Activated CD4-positive, alpha-beta T cell treated with anti-CD3 and anti-CD28 coated beads for 48 hours (primary cell): ENCODE measurements around the gene RPP38.

Source experiments
- DNase-seq: peaks from one replicate; pipeline ENCODE4 v3.0.0-alpha.2; 2020

RPP38 gene

GRCh38 chr10:15113766-15114165 is 16.6 kb downstream of the RPP38 start:
- DNase-seq: no peak

- no peak for DNase-seq
Observed at GRCh38 chr10:15116225-15116624, 19.1 kb downstream of the RPP38 start.

DNA sequence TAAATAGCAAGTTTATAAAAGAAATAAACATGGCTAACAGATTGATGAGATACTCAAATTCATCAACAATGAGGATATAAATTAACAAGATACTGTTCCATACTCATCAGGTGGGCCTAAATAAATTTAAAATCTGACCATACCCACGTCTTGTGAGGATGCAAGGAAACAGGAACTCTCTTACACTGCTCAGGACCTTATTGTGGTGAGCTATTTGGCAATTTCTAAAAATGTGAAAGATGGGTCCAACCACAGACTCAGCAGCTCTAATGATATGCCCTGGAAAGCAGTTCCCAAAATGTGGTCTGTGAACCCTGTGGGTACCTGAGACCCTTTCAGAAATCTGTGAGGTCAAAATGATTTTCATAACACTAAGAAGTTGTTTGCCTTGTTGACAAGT is 21.5 kb downstream of the RPP38 start:
- DNase-seq: no peak

DNA sequence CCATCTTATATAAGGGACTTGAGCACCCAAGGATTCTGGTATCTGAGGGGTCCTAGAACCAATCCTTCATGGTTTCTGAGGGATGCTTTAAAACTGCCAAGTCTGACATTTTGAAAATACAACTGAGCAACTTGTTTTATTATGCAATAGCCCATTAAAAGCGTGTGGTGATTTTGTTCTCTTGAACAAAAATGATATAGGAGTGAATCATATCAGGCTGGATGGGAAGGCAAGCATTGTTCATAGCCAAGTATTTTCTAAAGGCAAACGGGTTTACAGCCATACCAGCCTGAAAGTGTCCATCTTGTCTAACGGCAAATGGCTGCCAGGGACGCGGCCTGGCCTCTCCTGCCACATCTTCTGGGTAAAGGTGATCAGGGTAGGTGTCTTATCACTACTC is 23.4 kb downstream of the RPP38 start:
- DNase-seq: no peak

DNA sequence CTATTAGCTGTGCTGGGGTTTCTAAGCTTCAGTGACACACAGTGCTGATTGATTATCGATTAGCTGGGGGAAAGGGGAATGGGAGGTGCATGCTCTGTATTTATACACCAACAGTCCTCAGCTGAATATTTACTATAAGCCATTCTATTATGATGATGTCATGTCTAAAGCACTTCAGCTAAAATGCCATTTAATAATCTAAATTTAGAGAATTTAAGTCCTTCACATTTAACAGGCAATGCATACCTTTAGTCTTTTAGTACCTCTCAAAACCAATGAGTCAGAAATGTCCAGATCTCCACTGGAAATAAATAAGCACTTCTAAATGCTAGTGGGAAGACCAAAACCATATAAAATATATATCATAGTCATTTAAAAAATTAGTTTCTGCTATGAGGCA is 24.6 kb downstream of the RPP38 start:
- DNase-seq: no peak

GRCh38 chr10:15122477-15123030 is 25.4 kb downstream of the RPP38 start:
- no peak for DNase-seq

DNA sequence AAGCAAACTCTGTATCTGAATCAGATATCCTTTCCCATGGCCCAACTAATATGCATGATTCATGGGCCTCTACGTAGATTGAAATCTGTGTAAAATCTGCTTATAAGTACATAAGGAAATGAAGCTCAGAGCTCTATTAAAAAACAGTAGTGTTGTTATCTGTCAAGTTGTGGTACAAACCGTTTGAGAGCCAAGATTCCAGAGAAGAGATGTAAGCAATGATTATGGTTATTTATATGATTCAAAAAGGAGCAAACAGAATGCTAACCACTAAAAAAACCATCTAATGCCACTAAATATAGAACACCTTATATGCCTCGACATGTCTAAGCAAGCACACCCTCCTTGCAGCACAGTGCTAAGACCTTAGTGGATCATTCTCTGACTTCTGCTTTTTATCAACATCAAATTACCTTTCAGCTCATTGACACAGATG is 26.6 kb downstream of the RPP38 start:
- no peak for DNase-seq

GRCh38 chr10:15124190-15124589 is 27.0 kb downstream of the RPP38 start:
- DNase-seq: no peak

- DNase-seq: no peak
Observed at GRCh38 chr10:15124908-15125307, 27.8 kb downstream of the RPP38 start.

DNA sequence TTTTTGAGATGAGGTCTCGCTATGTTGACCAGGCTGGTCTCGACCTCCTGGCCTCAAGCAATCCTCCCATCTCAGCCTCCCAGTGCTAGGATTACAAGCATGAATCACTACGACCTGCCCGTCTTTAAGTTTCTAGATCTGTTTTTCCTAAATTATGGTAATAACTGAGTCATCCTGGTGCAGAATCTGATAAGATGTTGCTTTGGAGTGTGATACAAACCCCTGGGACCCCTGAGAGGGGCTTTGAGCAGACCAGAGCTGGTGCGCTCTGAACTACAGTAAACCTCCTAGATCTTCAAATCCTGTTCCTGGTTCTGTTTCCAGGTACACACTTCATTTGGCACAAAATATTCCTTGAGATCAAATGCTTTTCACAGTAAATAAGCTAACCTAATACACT is 34.2 kb downstream of the RPP38 start:
- DNase-seq: no peak

GRCh38 chr10:15136129-15137035 is 39.2 kb downstream of the RPP38 start:
- DNase-seq: no peak

- DNase-seq: no peak
Observed at GRCh38 chr10:15137036-15137359, 39.8 kb downstream of the RPP38 start.

DNA sequence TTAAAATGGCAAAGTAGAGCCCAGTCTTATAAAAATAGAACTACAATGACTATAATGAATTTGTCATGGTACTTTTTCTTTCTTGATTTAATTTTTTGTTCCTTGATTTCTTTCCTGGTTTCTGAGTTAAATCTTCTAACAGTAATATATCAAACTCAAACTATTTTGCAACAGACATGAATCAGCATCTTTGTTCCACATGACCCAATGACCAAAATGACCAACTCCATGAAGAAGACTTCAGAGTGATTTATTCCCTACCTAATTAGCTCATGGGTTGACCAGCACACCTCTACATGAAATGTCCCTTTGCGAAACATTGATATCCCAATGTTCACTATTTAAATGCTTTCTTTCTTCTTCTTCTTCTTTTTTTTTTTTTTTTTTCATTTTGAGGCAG is 40.5 kb downstream of the RPP38 start:
- DNase-seq: no peak

GRCh38 chr10:15140698-15141097 is 43.5 kb downstream of the RPP38 start:
- no peak for DNase-seq

DNA sequence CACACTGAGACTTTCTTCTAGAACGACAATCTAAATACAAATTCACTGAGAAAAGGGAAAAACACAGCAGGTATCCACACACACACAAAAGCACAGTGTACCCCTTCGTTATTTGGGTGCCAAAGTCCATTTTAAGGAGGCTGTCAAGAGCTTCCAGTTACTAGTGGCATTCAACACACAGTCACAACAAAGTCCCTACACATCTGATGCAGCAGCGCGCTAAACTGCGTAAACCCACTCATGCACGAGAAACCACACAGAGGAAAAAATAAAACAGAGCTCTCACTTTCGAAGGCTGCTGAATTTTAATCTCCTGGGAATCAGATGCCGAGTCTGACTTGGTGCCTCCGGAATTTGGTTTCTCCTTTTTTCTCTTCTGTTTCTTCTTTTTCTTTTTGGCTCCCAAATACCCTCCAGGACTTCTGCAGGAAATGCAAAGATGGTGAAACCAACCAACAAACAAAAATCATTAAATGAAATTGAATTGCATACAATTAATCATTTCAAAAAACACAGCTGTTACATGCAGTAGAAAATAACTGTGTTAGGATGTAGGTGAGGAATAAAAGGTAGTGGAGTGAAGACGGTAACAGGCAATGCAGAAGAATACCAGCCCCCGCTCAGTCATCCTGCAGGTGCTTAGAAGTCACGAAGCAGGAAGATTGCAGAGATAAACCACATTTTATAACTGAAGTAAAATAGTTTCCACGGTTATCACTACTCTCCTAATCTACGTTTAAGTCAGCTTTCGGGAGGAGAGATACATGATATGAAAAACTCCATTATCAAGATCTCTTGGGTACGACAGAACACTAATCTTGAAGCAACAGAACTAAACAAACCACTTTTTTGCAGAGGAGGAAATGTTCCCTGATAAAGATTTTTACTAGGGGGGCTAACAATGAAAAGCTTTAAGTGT is 44.2 kb downstream of the RPP38 start:
- peak; percentile 60 for DNase-seq

DNA sequence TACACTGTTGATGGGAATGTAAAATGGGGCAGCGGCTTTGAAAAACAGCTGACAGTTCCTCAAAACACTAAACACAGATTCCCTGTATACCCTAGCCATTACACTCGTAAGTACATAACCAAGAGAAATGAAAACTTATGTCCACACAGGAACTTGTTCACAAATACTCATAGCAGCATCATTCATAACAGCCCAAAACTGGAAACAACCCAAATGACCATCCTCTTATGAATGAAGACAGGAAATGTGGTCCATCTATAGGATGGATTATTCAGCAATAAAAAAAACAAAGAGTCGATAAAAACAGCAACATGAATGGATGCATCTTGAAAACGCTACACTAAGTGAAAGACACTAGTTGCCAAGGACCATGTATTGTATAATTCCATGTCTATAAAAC is 47.6 kb downstream of the RPP38 start:
- DNase-seq: no peak

DNA sequence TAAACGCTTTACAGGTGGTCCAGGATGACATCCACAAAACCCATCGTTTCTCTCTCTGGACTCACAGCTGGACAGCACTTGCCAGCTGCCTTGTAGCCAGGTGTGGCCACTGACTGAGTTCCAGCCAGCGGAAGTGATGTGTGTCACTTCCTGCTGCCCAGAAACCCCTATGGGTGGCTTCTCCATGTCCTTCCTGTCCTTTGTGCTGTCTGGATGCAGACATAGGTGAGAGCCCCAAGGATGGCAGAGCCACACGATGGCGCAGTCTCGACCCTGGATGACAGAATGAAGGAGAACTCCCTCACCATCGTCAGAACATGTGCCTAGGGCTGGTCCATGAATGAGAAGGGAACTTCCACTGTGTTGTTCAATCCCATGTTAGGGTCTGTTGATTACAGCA is 49.2 kb downstream of the RPP38 start:
- DNase-seq: no peak

DNA sequence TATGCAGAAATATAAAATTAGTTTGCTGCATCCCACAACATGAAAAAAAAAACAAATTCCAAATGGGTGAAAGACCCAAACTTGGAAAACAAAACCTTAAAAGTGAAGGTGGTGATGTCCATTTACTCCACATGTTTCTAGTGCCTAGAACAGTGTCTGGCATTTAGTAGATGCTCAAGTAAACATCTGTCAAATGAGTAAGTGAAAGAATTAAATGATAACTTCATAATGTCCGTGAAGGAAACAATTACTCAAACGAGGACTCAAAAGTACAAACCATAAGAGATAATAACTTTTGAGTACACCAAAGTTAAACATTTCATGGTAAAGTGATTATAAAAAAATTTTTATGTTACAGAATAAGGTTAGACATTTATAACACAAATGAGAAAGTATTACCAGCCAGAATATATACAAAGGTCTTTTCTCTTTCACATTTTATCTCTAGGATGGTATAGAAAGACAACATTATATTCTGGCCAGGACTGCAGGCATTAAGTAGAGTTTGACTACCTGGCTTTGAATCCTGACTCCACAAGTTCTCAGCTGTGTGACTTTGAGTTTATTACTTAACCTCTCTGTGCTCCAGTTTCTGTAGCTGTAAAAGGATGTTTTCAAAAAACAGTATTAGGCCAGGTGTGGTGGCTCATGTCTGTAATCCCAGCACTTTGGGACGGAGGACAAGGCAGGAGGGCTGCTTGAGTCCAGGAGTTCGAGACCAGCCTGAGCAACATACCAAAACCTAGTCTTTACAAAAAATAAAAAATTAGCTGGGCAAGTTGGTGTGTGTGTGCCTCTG is 50.6 kb downstream of the RPP38 start:
- no peak for DNase-seq

DNA sequence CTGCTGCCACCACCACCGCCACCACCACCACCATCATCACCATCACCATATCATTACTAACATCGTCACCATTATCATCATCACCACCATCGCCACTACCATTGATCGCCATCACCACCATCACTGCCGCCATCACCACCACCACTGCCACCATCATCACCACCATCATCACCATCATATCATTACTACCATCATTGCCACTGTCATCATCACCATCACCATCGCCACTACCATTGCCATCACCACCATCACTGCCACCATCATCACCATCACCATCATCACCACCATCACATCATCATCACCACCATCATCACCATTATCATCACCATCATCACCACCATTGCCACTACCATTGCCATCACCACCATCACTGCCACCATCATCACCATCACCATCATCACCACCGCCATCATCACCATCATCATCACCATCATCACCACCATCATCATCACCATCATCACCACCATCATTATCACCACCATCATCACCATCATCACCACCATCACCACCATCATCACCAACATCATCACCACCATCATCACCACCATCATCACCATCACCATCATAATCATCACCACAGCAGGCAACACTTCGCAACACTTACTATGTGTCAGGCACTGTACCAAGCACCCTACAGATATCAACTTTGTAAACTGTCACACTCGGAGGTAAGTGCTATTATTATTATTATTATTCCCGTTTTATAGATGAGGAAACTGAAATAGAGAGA is 52.1 kb downstream of the RPP38 start:
- DNase-seq: no peak

- DNase-seq: no peak
Observed at GRCh38 chr10:15150563-15150962, 53.4 kb downstream of the RPP38 start.

GRCh38 chr10:15152556-15152955 is 55.4 kb downstream of the RPP38 start:
- no peak for DNase-seq
